Head of caudate nucleus (tissue), 42 donors: ENCODE data around the gene MLH3.

Experiments
- DNase-seq, 42 donors: peaks; one replicate each; pipeline versions ENCODE4 v3.0.0 to v3.0.0-alpha.2; 2020 to 2021; ENCODE audit warnings: mixed read lengths in 7 of 42
- intact Hi-C: fragments of 100-400 bp; cut with DNase I; formaldehyde crosslinking; loops from one replicate; pipeline ENCODE4 v1.15.0; 2022

MLH3 gene

DNA sequence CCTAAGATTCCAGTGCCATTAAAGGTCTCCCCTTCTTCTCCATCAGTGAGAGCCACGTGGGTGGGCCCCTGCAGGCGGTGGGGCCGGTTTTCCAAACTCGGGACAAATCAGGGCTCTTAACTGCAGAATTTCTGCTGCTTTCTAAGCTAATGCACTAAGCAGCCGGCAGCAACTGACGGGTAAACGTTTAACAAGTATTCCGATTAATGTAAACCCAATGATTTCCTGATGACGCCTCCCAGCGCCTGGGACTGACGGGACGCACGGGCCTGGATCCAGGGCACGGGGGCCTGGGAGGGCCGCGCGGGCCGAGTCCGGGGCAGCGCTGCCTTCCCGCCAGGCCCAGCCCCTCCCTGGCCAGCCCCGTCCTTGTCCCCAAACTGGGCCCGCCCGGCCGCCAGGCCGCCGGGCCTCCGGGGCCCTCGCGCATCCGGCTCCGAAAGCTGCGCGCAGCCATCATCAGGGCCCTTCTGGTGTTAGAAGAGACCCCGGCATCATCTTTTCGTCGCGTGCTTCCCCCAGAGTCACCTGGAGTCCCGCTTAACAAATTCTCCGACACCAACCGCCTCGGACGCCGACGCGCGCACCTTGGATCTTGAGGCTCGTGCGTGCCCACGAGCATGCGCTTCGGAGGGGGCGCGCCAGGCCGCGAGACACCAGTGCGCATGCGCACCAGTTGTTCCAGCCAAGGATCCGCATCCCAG is at the start of gene MLH3:
MLH3 (minus strand) TSS at position 616 of the 704 bp plus-strand sequence. CDS start 1,812 bp downstream, outside the sequence.
- DNase-seq: peak; percentile 68 to 93 (median 86)
- intact Hi-C loops: no loop called here

DNA sequence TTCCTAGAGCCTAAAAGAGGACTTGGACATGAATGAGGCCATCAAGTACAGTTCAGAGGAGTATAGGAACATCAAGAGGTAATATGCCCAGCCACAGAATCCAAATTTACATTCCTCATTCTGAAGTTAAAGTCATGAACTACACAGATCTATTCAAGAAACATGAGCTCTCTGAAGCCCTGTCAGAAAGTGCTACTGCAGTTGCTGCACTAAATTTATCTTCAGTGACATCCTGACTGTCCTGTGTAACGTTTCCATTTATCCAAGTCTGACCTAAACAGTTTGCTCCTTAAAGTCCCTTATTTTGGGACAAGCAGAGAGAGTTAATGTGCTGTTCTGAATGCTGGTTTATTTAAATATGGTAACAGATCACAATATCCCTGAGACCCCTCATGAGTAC is 47.4 kb upstream of the MLH3 start:
- no peak for DNase-seq

DNA sequence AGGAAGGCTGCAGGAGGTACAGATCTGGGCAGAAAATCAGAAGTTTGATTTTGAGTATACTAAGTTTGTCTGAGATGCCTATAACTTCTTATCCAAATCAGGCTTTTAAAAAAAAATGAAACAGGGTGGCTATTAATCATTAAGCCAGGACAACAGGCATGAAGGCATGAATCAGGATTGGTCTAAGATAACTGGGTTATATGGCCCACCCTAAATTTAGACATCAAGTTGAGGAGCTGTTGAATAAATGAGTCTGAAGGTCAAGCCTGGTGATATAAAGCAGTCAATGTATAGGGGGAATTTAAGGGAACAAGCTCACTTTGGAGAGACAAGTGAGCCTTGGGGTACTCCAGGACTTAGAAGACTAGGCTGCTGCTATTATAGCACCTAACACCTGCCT is 46.9 kb upstream of the MLH3 start:
- no peak for DNase-seq
- intact Hi-C loops: no loop called here

More for the DNA sequence above, 47.4 kb upstream of the MLH3 start:
- intact Hi-C loops: no loop called here

DNA sequence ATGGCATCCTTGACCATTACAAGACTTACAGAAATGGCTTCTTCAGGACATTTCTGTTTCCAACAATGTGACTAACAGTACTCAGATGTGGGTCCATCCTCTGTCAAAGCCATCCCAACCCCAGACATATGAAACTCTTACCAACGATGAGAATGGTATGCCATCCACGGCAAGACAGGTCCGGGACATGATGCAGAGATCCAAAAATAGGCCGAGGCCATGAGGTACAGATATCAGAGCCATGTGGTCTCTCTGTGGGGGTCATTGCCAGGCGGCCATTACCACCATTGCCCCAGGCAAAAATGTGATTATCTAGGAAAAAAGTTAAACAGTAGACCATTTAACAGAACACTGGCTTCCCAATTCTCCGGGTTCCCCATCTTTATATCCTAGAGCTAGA is 45.7 kb upstream of the MLH3 start:
- DNase-seq: no peak

GRCh38 chr14:75095690-75096089 is 44.4 kb upstream of the MLH3 start:
- intact Hi-C loops: no loop called here
- no peak for DNase-seq

More for the DNA sequence above, 45.7 kb upstream of the MLH3 start:
- intact Hi-C loops: no loop called here

DNA sequence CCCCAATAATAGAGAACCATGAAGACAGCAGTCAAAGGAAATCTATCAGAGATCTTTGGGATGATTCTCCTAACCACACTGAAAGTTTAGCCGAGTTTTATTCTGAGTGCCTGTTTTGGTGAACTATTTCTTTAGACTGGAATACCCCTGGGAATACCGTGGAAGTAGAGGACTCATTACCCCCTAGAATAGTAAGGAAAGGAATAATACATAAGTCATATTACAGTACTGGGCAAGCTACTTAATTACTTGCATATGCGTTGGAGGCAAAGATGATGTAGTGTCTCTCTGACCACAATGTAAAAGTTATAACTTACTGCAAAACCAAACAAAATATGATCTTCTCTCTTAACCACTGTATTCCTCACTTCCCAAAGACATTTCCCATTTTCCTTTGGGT is 43.6 kb upstream of the MLH3 start:
- no peak for DNase-seq
- intact Hi-C loops: no loop called here

DNA sequence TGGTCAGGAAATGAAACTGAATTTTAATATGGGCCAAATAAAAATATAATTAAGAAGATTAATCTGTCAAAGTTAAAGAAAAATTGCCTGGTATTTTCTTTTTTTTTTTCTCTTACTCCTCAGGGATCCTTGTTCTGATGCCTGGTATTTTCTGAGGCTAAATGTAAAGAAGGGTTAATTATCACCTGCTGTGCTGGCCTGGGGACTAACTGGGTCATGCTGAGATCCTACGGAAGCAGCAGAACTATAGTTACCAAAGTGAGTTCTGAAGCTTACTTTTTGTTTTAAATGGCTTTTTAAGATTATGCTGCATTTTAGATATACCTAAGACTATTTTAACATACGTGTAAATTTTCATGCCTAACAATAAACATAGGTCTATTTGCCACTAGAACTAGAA is 41.4 kb upstream of the MLH3 start:
- no peak for DNase-seq
- intact Hi-C loops: no loop called here

DNA sequence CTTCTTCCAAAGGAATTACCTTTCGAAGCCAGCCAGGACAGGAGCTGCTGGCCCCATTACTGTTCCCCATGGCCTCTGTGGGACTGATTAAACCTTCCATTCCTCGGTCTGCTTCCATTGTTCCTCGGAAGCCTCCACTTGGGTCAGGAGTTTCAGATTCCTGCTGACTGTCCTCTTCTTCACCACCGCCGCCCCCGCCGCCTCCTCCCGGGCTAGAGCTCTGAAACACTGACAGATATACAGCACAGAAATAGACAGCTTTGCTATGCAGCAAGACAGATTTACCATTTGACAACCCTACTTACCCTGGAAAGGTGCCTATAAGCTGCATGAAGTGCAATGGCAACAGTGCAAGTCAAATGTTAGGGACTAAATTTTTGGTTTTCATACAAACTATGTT is 40.0 kb upstream of the MLH3 start:
- intact Hi-C loops: no loop called here
- peak in 7 of 42 donors; percentile 11 to 44 (median 23) for DNase-seq

DNA sequence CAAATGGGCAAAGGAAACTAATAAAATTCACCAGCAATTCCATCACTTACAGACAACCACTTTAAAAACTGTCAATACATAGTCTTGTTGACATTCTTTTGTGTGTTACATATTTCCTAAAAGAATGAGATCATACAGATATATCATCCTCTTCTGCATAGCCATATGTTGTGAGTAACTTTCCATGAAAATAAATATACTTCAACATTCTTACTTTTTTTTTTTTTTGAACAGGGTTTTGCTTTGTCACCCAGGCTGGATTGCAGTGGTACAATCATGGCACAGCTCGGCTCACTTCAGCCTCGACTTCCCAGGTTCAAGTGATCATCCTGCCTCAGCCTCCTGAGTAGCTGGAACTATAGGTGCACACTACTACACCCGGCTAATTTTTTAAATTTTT is 39.1 kb upstream of the MLH3 start:
- DNase-seq: no peak
- intact Hi-C loops: no loop called here

GRCh38 chr14:75088566-75089373 is 37.5 kb upstream of the MLH3 start:
- intact Hi-C loops: no loop called here
- DNase-seq: peak in 27 of 42 donors; percentile 19 to 85 (median 59)

GRCh38 chr14:75088153-75088552 is 36.9 kb upstream of the MLH3 start:
- intact Hi-C loops: no loop called here

GRCh38 chr14:75084513-75084912 is 33.2 kb upstream of the MLH3 start:
- intact Hi-C loops: loop anchor here (5.0 kb wide), 1 partner anchor 137 kb away; no protein-coding TSS in a partner anchor
- DNase-seq: peak in 11 of 42 donors; percentile 13 to 64 (median 30)

More at GRCh38 chr14:75088153-75088552, 36.9 kb upstream of the MLH3 start:
- no peak for DNase-seq

GRCh38 chr14:75083271-75083670 is 32.0 kb upstream of the MLH3 start:
- intact Hi-C loops: loop anchor here (5.0 kb wide), 1 partner anchor 136 kb away; no protein-coding TSS in a partner anchor
- DNase-seq: no peak

GRCh38 chr14:75081660-75082229 is 30.5 kb upstream of the MLH3 start:
- intact Hi-C loops: loop anchor here (5.0 kb wide), 1 partner anchor 134 kb away; no protein-coding TSS in a partner anchor

DNA sequence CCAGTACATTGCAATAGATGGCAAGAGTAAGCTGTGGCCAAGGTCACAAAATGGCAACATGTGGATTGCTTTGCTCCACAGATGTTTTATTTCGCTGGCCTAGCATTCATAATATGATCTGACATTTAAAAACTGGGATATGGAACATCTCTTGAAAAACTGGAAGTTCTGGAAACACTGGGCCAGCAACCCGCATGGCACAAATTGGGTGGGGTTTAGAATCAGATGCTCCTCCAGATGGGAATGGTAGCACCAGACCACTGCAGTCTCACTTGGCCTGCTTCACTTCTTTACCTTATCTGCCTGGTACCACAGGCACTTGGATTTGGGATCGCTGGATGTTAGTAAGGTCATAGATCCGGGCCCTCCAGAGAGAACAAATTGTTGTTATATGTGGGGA is 28.3 kb upstream of the MLH3 start:
- intact Hi-C loops: no loop called here
- DNase-seq: no peak

More at GRCh38 chr14:75081660-75082229, 30.5 kb upstream of the MLH3 start:
- no peak for DNase-seq

DNA sequence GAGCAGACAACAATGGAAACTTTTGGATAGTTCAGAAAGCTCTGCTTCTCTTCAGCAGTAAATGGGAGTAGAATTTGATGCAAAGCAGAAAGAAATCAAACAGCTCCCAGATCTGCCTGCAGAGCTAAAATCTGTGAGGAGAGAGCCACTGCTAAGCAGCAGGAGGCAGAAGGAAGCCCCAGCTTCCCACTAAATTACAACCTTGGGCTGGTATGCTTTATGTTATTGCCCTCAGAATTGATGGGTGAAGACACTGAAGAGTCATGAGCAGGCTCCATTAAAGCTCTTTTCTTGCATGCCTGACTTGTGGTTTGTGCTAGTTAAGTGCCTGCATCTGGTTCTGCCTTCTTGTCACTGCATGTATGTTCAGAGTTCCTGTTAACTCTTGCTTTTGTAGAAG is 26.5 kb upstream of the MLH3 start:
- no peak for DNase-seq
- intact Hi-C loops: no loop called here

- intact Hi-C loops: no loop called here
- DNase-seq: no peak
Observed at GRCh38 chr14:75070383-75070782, 19.1 kb upstream of the MLH3 start.

GRCh38 chr14:75069811-75070145 is 18.5 kb upstream of the MLH3 start:
- intact Hi-C loops: loop anchor here (10.0 kb wide), 1 partner anchor 65 kb away; the partner anchor contains the start of gene EIF2B2
- peak in 1 of 42 donors; percentile 26 for DNase-seq

GRCh38 chr14:75069121-75069810 is 18.0 kb upstream of the MLH3 start, which contains the start of gene ZC2HC1C:
ZC2HC1C (plus strand) TSS chr14:75069641; CDS start chr14:75070574, 933 bp downstream.
- intact Hi-C loops: loop anchor here (10.0 kb wide), 1 partner anchor 64 kb away; the partner anchor contains the start of gene EIF2B2
- DNase-seq: peak; percentile 89 to 99 (median 96)
